GM19351 (cell line): Measurements from ENCODE around the gene BRCA1.
"Not testable (repeated sequence)": the region's sequence is repeated elsewhere in the genome, so short reads cannot be mapped to it uniquely, and the experiment has no call there.

Source experiments
- ATAC-seq: cut with Tn5 transposase; IDR thresholded peaks from one replicate; pipeline ENCODE4 v1.9.1; 2021; ENCODE audit warnings: mild to moderate bottlenecking, moderate library complexity; ENCODE audit not compliant: unreplicated experiment

Gene BRCA1

GRCh38 chr17:43070257-43070656 is 54.9 kb downstream of the BRCA1 start:
- ATAC-seq = no peak

- ATAC-seq = no peak
These were observed 55.7 kb downstream of the BRCA1 start for GRCh38 chr17:43069368-43069898.

DNA sequence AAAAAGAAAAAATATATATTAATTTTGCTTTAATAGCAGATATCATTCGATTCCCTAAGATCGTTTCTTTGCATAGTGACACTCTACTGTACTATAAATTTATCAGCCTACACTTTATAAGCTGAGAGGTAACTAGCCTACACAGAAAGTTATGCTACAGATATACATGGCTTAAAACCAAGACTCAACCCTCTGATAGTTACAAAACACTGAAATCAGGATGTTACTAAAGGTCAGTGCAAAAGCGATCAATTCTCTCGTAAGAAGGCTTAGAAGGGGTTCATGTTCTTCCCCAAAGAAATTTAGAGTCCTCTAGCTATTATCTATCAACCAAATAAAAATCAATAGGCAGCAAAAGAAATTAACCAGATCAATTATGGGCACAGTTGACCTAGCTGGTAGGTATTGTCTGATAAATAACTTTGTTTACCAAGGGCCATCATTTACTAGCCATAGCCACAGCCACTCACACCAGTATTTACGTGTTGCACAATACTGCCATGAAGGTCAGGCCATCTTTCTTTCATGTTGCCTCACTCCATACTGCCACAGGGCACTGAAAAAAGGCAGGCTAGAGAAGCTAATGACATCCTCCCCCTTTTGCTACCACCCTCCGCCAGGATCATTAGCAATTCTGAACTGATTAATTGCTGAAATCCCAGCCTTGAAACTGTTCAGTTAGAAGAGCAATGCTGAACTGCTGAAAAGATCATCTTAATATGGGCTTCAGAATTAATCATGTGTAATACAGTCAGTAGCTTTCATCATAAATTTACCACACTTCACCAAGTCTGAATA is 56.4 kb downstream of the BRCA1 start:
- ATAC-seq = no peak

DNA sequence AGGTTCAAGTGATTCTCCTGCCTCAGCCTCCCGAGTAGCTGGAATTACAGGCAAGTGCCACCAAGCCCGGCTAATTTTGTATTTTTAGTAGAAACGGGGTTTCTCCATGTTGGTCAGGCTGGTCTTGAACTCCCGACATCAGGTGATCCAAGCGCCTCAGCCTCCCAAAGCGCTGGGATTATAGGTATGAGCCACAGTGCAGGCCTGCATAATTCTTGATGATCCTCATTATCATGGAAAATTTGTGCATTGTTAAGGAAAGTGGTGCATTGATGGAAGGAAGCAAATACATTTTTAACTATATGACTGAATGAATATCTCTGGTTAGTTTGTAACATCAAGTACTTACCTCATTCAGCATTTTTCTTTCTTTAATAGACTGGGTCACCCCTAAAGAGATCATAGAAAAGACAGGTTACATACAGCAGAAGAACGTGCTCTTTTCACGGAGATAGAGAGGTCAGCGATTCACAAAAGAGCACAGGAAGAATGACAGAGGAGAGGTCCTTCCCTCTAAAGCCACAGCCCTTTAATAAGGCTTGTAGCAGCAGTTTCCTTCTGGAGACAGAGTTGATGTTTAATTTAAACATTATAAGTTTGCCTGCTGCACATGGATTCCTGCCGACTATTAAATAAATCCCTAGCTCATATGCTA is 62.1 kb downstream of the BRCA1 start:
- no peak for ATAC-seq

- ATAC-seq = no peak
These were observed 69.1 kb downstream of the BRCA1 start for GRCh38 chr17:43056051-43056450.

- ATAC-seq = not testable (repeated sequence)
These were observed 72.2 kb downstream of the BRCA1 start for GRCh38 chr17:43053008-43053407.

GRCh38 chr17:43051969-43052368 is 73.2 kb downstream of the BRCA1 start:
- no peak for ATAC-seq

DNA sequence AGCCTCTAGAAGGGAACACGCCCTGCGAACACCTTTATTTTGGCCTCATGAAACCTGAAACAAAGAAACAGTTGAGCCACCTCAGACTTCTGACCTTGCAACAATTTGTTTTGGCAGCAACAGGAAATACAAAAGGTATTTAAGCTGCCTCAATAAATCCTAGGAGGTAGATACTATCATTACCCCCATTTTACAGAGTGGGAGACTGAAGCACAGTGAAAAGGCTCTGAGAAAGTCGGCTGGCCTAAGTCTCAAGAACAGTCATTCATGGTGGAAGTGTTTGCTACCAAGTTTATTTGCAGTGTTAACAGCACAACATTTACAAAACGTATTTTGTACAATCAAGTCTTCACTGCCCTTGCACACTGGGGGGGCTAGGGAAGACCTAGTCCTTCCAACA is 81.1 kb downstream of the BRCA1 start:
- no peak for ATAC-seq

- ATAC-seq = no peak
These were observed 81.9 kb downstream of the BRCA1 start for GRCh38 chr17:43043307-43043706.

DNA sequence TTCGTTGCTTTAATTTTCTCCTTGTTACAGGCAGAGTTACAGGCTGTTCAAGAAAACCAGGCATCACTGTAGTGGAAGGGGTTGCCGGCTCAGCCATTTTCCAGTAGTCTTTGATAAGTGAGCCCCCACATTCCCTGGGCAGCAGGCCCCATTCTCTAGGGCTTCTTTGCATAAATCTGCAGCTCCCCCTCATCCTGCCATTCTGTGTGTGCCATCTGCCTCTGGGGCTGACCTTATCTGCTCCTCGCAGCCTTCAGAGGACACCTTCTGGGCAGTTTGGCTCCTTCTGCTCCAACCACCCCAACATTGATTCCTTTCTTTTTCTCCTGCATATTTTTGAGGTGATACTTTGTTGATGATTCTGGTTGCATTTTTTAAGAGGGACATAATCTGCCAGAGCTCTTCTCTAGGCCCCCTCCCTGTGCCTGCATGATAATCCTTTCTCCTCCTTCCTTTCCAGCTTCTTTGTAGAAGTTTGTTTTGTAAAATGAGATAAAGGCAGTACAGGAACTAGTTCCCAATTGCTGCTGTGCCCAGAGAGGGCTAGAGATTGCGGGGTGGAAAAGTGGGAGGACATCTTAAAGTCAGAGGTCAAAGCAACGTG is 83.0 kb downstream of the BRCA1 start:
- ATAC-seq = no peak

- ATAC-seq = no peak
These were observed 84.5 kb downstream of the BRCA1 start for GRCh38 chr17:43040655-43041054.

DNA sequence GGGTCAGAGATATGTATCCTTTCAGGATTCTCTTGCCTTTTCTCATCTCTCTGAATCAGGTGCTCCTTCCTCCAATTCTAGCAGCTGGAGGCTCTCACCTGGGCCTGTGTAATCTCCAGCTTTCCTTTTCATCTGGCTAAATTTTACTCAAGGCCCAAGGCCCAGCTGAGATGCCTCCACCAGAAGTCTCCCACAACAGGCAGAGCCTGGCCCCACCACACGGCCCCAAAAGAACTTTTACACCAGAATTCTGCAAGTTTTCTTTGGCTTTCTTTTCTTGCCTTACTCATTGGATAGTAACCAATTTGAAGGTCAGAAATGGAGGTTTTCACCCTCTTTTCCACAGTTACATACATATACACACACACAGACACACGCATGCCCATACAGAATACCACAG is 85.5 kb downstream of the BRCA1 start:
- no peak for ATAC-seq

GRCh38 chr17:43034894-43035293 is 90.3 kb downstream of the BRCA1 start:
- ATAC-seq = no peak

DNA sequence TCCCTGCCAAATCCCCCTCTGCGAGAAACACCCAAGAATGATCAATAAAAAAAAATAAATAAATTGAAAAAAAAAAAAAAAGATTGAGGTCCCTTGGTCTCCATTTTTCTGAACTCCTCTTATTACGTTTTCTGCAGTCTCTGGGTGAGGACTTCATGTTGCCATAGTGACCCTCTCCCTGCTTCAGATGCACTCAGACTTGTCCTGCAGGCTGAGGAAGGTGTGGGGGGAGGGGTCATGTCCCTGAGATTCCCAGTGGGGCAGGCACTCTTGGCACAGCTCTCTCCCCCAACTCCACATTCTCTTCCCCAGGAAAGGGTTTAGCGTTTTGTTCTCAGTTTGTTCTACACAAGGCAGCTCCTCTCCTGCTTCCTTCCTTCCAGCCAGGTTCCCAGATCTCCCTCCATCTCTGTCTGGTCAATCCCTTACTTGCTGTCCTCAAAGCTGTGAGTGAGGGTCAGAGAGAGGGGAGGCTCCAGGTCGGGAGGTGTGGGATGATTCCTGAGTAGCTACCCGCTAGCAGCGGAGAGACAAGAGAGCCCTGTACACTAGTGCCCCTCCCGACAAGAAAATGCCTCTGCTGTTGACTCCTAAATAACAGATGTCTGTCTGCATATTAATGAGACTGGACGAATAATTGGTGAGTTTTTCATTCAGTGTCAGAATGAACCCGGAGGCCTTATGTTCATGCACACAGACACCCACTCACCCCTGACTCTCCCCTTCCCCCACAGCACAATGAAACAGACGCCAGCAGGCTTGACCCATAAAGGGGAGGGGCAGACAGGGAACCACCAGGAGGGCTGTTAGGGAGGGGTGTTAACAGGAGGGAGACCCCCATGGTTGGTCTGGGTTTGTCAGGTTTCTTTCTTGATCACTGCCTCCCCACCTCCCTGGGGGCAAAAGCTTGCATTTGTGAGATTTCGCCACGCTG is 90.9 kb downstream of the BRCA1 start:
- no peak for ATAC-seq

- ATAC-seq = no peak
These were observed 93.5 kb downstream of the BRCA1 start for GRCh38 chr17:43031666-43032065.

DNA sequence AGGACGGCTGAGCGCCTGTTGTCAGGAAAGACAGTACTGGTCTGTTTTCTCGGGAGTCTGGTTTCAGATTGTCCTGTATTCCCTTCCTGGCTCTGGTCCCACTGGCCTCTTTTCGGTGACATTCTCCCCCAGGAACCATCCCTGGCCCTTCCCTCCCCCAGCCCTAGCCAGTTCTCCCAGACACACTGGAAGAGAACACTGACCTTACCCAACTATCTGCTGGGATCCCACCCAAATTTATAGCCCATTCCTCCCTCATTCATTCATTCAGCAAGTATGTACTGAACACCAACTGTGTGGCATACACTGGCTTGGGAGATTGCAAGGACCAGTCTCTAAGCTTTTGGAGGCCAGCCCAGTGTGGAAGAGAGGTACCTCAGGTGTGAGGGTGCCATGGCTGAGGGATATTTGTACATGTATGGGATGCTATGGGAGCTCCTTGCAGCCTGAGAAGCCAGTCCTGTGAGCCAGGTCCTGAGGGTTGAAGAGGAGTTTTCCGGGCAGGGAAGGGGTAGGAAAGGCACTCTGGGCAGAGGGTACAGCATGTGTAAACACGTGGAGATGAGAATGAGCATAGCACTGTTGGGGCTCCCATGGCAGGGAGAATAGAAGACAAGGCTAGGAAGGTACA is 94.9 kb downstream of the BRCA1 start:
- no peak for ATAC-seq

DNA sequence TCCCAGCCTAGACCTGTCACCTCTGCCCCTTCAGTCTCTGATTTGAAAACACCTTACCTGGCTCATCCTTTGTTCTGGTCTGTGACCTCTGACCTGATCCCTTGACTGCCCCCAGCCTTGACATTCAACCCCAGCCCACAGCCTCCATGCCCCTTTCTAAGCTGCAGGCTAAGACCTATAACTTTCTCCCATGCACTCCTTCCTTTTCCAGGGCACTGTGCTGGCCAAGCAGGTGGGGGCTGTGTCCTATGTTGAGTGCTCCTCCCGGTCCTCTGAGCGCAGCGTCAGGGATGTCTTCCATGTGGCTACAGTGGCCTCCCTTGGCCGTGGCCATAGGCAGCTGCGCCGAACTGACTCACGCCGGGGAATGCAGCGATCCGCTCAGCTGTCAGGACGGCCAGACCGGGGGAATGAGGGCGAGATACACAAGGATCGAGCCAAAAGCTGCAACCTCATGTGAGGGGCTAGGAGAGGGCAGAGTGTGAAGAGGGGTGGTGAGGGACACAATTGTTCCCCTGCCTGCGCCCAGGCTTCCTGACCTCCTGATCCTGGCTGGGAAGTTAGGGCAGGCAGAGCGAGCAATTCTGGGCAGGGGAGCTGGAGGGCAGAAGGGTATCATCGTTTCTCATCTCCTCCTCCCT is 96.8 kb downstream of the BRCA1 start:
- ATAC-seq = no peak

- no peak for ATAC-seq
These were observed 97.8 kb downstream of the BRCA1 start for GRCh38 chr17:43027091-43028032.

DNA sequence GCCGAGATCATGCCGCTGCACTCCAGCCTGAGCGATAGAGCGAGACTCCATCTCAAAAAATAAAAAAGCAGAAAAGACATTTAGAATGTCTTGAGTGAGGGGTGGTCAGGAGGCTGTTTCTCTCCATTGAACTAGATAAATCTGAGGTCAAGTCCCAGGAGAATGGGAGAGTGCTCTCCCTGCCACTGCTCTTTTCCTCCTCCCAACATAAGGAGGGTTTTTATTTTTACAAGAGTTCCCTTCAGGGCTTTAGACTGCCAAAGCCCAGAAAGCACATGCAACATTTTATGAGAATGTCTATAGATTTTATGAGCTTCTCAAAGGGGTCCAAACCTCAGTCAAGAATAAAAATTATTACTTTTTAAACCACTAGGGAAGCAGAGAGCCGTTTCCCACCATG is 98.6 kb downstream of the BRCA1 start:
- ATAC-seq = no peak
